ENCODE measurements around the gene TRPM8.

The TRPM8 gene

GRCh38 chr2:233922471-233922870 is 5.3 kb downstream of the TRPM8 start:
- no peaks in the 10 kb centered on the region for H3K79me2 ChIP-seq (ENCODE audit: insufficient read depth, low read length)
- H4K20me1 ChIP-seq (ENCODE audit: insufficient read depth, low read length): no peaks in the 10 kb centered on the region
- H2AFZ ChIP-seq (ENCODE audit: low read length): no peak overlapping the region
- no peaks in the 10 kb centered on the region for H3K9me2 ChIP-seq (ENCODE audit: low read depth, low read length)
- H3K36me3 ChIP-seq (ENCODE audit: insufficient read depth, low read length): no peaks in the 10 kb centered on the region
- TF ChIP-seq EZH2 (IDR thresholded peaks at IDR 0.05; ENCODE audit: borderline replicate concordance, low read length) (no peak), CTCF (IDR thresholded peaks at IDR 0.05; ENCODE audit: low read length) (no peak)
- no peaks in the 10 kb centered on the region for H3K27me3 ChIP-seq (ENCODE audit: insufficient read depth, low read length)
- H3K9me3 ChIP-seq (ENCODE audit: low read length): no peaks in the 10 kb centered on the region
- no peak overlapping the region for H3K4me2 ChIP-seq (ENCODE audit: low read length)
- no peak overlapping the region for H3K4me3 ChIP-seq (ENCODE audit: low read depth, low read length, poor library complexity, severe bottlenecking)
- no peaks in the 10 kb centered on the region for H3F3A ChIP-seq (ENCODE audit: insufficient read depth, low read length)
- no peaks in the 10 kb centered on the region for H3K4me1 ChIP-seq (ENCODE audit: insufficient read depth, low read length, severe bottlenecking)
- H3K9ac ChIP-seq (ENCODE audit: low read length): no peak overlapping the region
- H3K27ac ChIP-seq (ENCODE audit: low read depth, low read length, poor library complexity, severe bottlenecking): no peak overlapping the region

DNA sequence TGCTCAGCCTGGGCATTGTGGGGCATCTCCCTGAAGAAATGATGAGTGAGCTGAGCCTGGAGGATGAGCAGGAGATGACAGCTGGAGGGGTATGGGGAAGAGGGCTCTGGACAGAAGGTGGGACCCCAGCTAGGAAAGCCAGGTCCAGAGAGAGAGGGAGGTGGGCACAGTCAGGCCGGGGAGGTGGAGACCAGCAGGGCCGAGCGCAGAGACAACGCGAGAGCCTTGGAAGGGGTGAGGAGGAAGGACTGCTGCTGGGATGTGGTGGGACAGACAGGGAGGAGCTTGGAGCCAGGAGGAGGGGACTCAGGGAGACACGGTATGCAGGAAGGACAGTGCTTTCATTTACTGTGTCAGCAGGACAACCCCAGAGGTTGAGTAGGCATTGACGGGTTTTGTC is 8.2 kb downstream of the TRPM8 start:
- Histone ChIP-seq H3K27me3 (ENCODE audit: insufficient read depth, low read length) (no peaks in the 10 kb centered on the region), H2AFZ (ENCODE audit: low read length) (no peak overlapping the region), H4K20me1 (ENCODE audit: insufficient read depth, low read length) (no peaks in the 10 kb centered on the region), H3K4me3 (ENCODE audit: low read depth, low read length, poor library complexity, severe bottlenecking) (no peak overlapping the region), H3K27ac (ENCODE audit: low read depth, low read length, poor library complexity, severe bottlenecking) (no peak overlapping the region), H3K4me2 (ENCODE audit: low read length) (no peak overlapping the region), H3F3A (ENCODE audit: insufficient read depth, low read length) (no peaks in the 10 kb centered on the region), H3K9ac (ENCODE audit: low read length) (no peak overlapping the region), H3K36me3 (ENCODE audit: insufficient read depth, low read length) (no peaks in the 10 kb centered on the region), H3K9me3 (ENCODE audit: low read length) (no peaks in the 10 kb centered on the region), H3K9me2 (ENCODE audit: low read depth, low read length) (no peaks in the 10 kb centered on the region), H3K79me2 (ENCODE audit: insufficient read depth, low read length) (no peaks in the 10 kb centered on the region), H3K4me1 (ENCODE audit: insufficient read depth, low read length, severe bottlenecking) (no peaks in the 10 kb centered on the region)
- TF ChIP-seq CTCF (IDR thresholded peaks at IDR 0.05; ENCODE audit: low read length): no peak
- TF ChIP-seq EZH2 (IDR thresholded peaks at IDR 0.05; ENCODE audit: borderline replicate concordance, low read length): no peak

- no peaks in the 10 kb centered on the region for H4K20me1 ChIP-seq (ENCODE audit: insufficient read depth, low read length)
- no peaks in the 10 kb centered on the region for H3F3A ChIP-seq (ENCODE audit: insufficient read depth, low read length)
- H3K4me3 ChIP-seq (ENCODE audit: low read depth, low read length, poor library complexity, severe bottlenecking): no peak overlapping the region
- H3K27me3 ChIP-seq (ENCODE audit: insufficient read depth, low read length): no peaks in the 10 kb centered on the region
- no peak for TF ChIP-seq EZH2 (IDR thresholded peaks at IDR 0.05; ENCODE audit: borderline replicate concordance, low read length)
- no peak for TF ChIP-seq CTCF (IDR thresholded peaks at IDR 0.05; ENCODE audit: low read length)
- H3K9ac ChIP-seq (ENCODE audit: low read length): no peak overlapping the region
- H3K36me3 ChIP-seq (ENCODE audit: insufficient read depth, low read length): no peaks in the 10 kb centered on the region
- no peak overlapping the region for H3K4me2 ChIP-seq (ENCODE audit: low read length)
- H3K9me2 ChIP-seq (ENCODE audit: low read depth, low read length): no peaks in the 10 kb centered on the region
- no peaks in the 10 kb centered on the region for H3K9me3 ChIP-seq (ENCODE audit: low read length)
- H3K79me2 ChIP-seq (ENCODE audit: insufficient read depth, low read length): no peaks in the 10 kb centered on the region
- H3K27ac ChIP-seq (ENCODE audit: low read depth, low read length, poor library complexity, severe bottlenecking): no peak overlapping the region
- no peaks in the 10 kb centered on the region for H3K4me1 ChIP-seq (ENCODE audit: insufficient read depth, low read length, severe bottlenecking)
- H2AFZ ChIP-seq (ENCODE audit: low read length): no peak overlapping the region
These were observed 9.6 kb downstream of the TRPM8 start for GRCh38 chr2:233926806-233927205.
